Body of pancreas (tissue), 4 donors: ENCODE measurements around the gene COL23A1. TPM values are rescaled to one million over a fixed set of nuclear protein-coding genes. Genes with fewer than 3 reads are reported as not detected.
"Not testable (repeated sequence)": the region's sequence is repeated elsewhere in the genome, so short reads cannot be mapped to it uniquely, and the experiment has no call there.

Experiments
- ATAC-seq: fragments of 150-250 bp; one replicate; pipeline ENCODE4 v1.9.1; 2016
- DNase-seq, 4 donors: peaks; one replicate each; pipeline ENCODE4 v3.0.0-alpha.2; 2019
- H3K27ac ChIP-seq, 4 donors: fragments of 200-600 bp; sonication (generic); 1 replicate in 3 of 4; 2 replicates in 1 of 4; pipeline versions ENCODE4 v1.5.1 to v1.6.1; 2016 to 2019; ENCODE audit warnings: mild to moderate bottlenecking in 1 of 4, mixed read lengths in 1 of 4, moderate library complexity in 1 of 4
- H3K27me3 ChIP-seq, 2 donors: fragments of 200-600 bp; sonication (generic); one replicate each; pipeline ENCODE4 v1.6.0; 2016; ENCODE audit warnings: mild to moderate bottlenecking in 1 of 2
- H3K36me3 ChIP-seq, 2 donors: fragments of 200-600 bp; sonication (generic); replicated peaks in 1 of 2; 2 replicates each; pipeline ENCODE4 v1.5.1; 2016; ENCODE audit warnings: low read depth in 2 of 2; ENCODE audit not compliant: insufficient read depth in 1 of 2
- H3K4me1 ChIP-seq: fragments of 200-600 bp; sonication (generic); one replicate; pipeline ENCODE4 v1.6.0; 2016
- H3K4me3 ChIP-seq, 2 donors: fragments of 200-600 bp; sonication (generic); 1 replicate in 1 of 2; 2 replicates in 1 of 2; pipeline ENCODE4 v1.5.1; 2016 to 2019
- H3K9me3 ChIP-seq, 3 donors: fragments of 200-600 bp; sonication (generic); 1 replicate in 2 of 3; 2 replicates in 1 of 3; pipeline ENCODE4 v1.5.1; 2016
- CTCF ChIP-seq, 7 experiments: fragments of 450-650 bp in 4 of 7; fragments of 200-600 bp in 3 of 7; sonication (generic) in 3 of 7; IDR thresholded peaks; one replicate each; pipeline ENCODE4 v1.5.1; 2016 to 2019; ENCODE audit warnings: antibody characterized with exemption in 7 of 7
- POLR2A ChIP-seq, 3 donors: fragments of 450-650 bp; IDR thresholded peaks; one replicate each; pipeline ENCODE4 v1.6.1; 2016; ENCODE audit warnings: antibody characterized with exemption in 3 of 3, mild to moderate bottlenecking in 2 of 3
- WGBS, 2 donors: methylation state at CpG; one replicate each; pipeline ENCODE4 v1.1.5; 2017; 5-methylcytosine and 5-hydroxymethylcytosine counted together
- intact Hi-C: fragments of 100-400 bp; cut with DNase I; formaldehyde crosslinking; loops from one replicate; pipeline ENCODE4 v1.15.1; 2023
- total RNA-seq, 2 donors: library from RNA; depleted of rRNA; stranded (reverse); fragments of >200 nt; gene quantifications; one replicate each; pipeline ENCODE4 v1.1.0, GENCODE V29; 2016

COL23A1 gene
- total RNA-seq, 2 donors from 2014 or later = not detected

- no peaks in the 10 kb centered on the region for H3K9me3 ChIP-seq
- no peak overlapping the region for H3K4me3 ChIP-seq
- no peak for TF ChIP-seq CTCF (IDR thresholded peaks at IDR 0.05)
- TF ChIP-seq POLR2A (IDR thresholded peaks at IDR 0.05) = no peak
- intact Hi-C loops = no loop called here
- DNase-seq (no peak), ATAC-seq (no peak)
- H3K4me1 ChIP-seq = no peaks in the 10 kb centered on the region
- WGBS, 2 donors = 64 to 73% methylated on average over 10 to 16 of the region's 16 CpGs
- H3K36me3 ChIP-seq = no peaks in the 10 kb centered on the region
- peaks cover 0 to 3% of the 10 kb centered on the region in 2 donors for H3K27me3 ChIP-seq
- no peak overlapping the region for H3K27ac ChIP-seq
Observed at GRCh38 chr5:178373711-178374110, 216.5 kb downstream of the COL23A1 start.

- H3K9me3 ChIP-seq = no peaks in the 10 kb centered on the region
- no peaks in the 10 kb centered on the region for H3K36me3 ChIP-seq
- no peak for DNase-seq
- intact Hi-C loops = no loop called here
- 54 to 58% methylated on average over 17 of the region's 17 CpGs for WGBS, 2 donors
- ATAC-seq = peak; percentile 18
- no peak overlapping the region for H3K4me3 ChIP-seq
- no peak for TF ChIP-seq CTCF (IDR thresholded peaks at IDR 0.05)
- TF ChIP-seq POLR2A (IDR thresholded peaks at IDR 0.05) = no peak
- no peaks in the 10 kb centered on the region for H3K4me1 ChIP-seq
- no peak overlapping the region for H3K27ac ChIP-seq
- peaks cover 0 to 3% of the 10 kb centered on the region in 2 donors for H3K27me3 ChIP-seq
Observed at GRCh38 chr5:178372142-178372571, 218.0 kb downstream of the COL23A1 start.

- Histone ChIP-seq H3K27me3 (peaks cover 0 to 3% of the 10 kb centered on the region in 2 donors), H3K27ac (no peak overlapping the region), H3K9me3 (no peaks in the 10 kb centered on the region), H3K4me3 (no peak overlapping the region), H3K36me3 (no peaks in the 10 kb centered on the region), H3K4me1 (no peaks in the 10 kb centered on the region)
- TF ChIP-seq CTCF (IDR thresholded peaks at IDR 0.05) = no peak
- TF ChIP-seq POLR2A (IDR thresholded peaks at IDR 0.05) = no peak
- ATAC-seq (no peak), DNase-seq (no peak)
- 50 to 51% methylated on average over 18 to 24 of the region's 24 CpGs for WGBS, 2 donors
- intact Hi-C loops = no loop called here
Observed at GRCh38 chr5:178371362-178372111, 218.7 kb downstream of the COL23A1 start.

GRCh38 chr5:178370102-178370501 lies 220.1 kb downstream of the COL23A1 start:
- TF ChIP-seq POLR2A (IDR thresholded peaks at IDR 0.05) (no peak), CTCF (IDR thresholded peaks at IDR 0.05) (no peak)
- no peak for DNase-seq
- Histone ChIP-seq H3K4me1 (no peaks in the 10 kb centered on the region), H3K9me3 (no peaks in the 10 kb centered on the region), H3K36me3 (no peaks in the 10 kb centered on the region), H3K27me3 (peaks cover 0 to 3% of the 10 kb centered on the region in 2 donors), H3K27ac (no peak overlapping the region), H3K4me3 (no peak overlapping the region)
- ATAC-seq = no peak
- 64 to 81% methylated on average over 4 of the region's 4 CpGs for WGBS, 2 donors
- intact Hi-C loops = no loop called here

- H3K36me3 ChIP-seq, ATAC-seq, H3K4me3 ChIP-seq, H3K27me3 ChIP-seq, H3K27ac ChIP-seq, H3K4me1 ChIP-seq, H3K9me3 ChIP-seq, intact Hi-C loops, DNase-seq: not testable (repeated sequence)
- 61 to 83% methylated on average over 3 of the region's 3 CpGs for WGBS, 2 donors
Observed at GRCh38 chr5:178369469-178369868, 220.7 kb downstream of the COL23A1 start.
